ENCODE data around the gene RND1. TPM values are rescaled to one million over a fixed set of nuclear protein-coding genes. Genes with fewer than 3 reads are reported as not detected.
A peak's percentile ranks its signal among the peaks of the same experiment; 100 is the strongest.

Gene RND1
- total RNA-seq, 1 donor from 2014 or later: 2.4 TPM

- Mint-ChIP-seq H3K36me3 (ENCODE audit: low read depth, unreplicated experiment) (no peaks in the 10 kb centered on the region), H3K4me3 (ENCODE audit: unreplicated experiment) (peak overlapping the region; percentile 95), H3K27me3 (ENCODE audit: low read depth, unreplicated experiment) (peaks cover 5% of the 10 kb centered on the region), H3K27ac (ENCODE audit: unreplicated experiment) (peak overlapping the region; percentile 75), H3K9me3 (ENCODE audit: unreplicated experiment) (no peaks in the 10 kb centered on the region), H3K4me1 (ENCODE audit: low read depth, unreplicated experiment) (peaks cover 30% of the 10 kb centered on the region)
- no peak for FAIRE-seq
- H3K9ac ChIP-seq (ENCODE audit: low read length): peak overlapping the region; percentile 91
- TF ChIP-seq EZH2 (IDR thresholded peaks at IDR 0.05; ENCODE audit: insufficient read depth, low read length): no peak
- peak; percentile 71 for TF ChIP-seq CTCF (IDR thresholded peaks at IDR 0.05; ENCODE audit: insufficient read depth, low read depth, low read length)
- no peaks in the 10 kb centered on the region for H3K36me3 ChIP-seq (ENCODE audit: insufficient read depth, low read length)
- peaks cover 45% of the 10 kb centered on the region for H3K4me1 ChIP-seq (ENCODE audit: insufficient read depth, low read length)
- H3K4me2 ChIP-seq (ENCODE audit: low read length): peak overlapping the region; percentile 100
- H2AFZ ChIP-seq (ENCODE audit: low read depth, low read length): peak overlapping the region; percentile 96
- no peaks in the 10 kb centered on the region for H3K27me3 ChIP-seq (ENCODE audit: insufficient read depth, low read length)
- peak; percentile 38 for DNase-seq (ENCODE audit: low read depth)
- H3K79me2 ChIP-seq (ENCODE audit: insufficient read depth, low read length): peaks cover 26% of the 10 kb centered on the region
- peaks cover 12% of the 10 kb centered on the region for H4K20me1 ChIP-seq (ENCODE audit: insufficient read depth, low read length)
- H3K9me3 ChIP-seq (ENCODE audit: insufficient read depth, low read depth, low read length): no peaks in the 10 kb centered on the region
- peak overlapping the region; percentile 83 for H3K4me3 ChIP-seq (ENCODE audit: insufficient read depth, low read depth, low read length)
- peak overlapping the region; percentile 48 for H3K27ac ChIP-seq (ENCODE audit: low read depth, low read length)
These were observed 51.2 kb downstream of the RND1 start for GRCh38 chr12:48814262-48815125.

GRCh38 chr12:48813465-48814261 lies 52.0 kb downstream of the RND1 start:
- Mint-ChIP-seq H3K9me3 (ENCODE audit: unreplicated experiment) (no peaks in the 10 kb centered on the region), H3K4me1 (ENCODE audit: low read depth, unreplicated experiment) (peaks cover 27% of the 10 kb centered on the region), H3K27ac (ENCODE audit: unreplicated experiment) (peak overlapping the region; percentile 75), H3K36me3 (ENCODE audit: low read depth, unreplicated experiment) (no peaks in the 10 kb centered on the region), H3K27me3 (ENCODE audit: low read depth, unreplicated experiment) (peaks cover 5% of the 10 kb centered on the region), H3K4me3 (ENCODE audit: unreplicated experiment) (peak overlapping the region; percentile 95)
- Histone ChIP-seq H4K20me1 (ENCODE audit: insufficient read depth, low read length) (peaks cover 9% of the 10 kb centered on the region), H3K9ac (ENCODE audit: low read length) (peak overlapping the region; percentile 91), H3K36me3 (ENCODE audit: insufficient read depth, low read length) (no peaks in the 10 kb centered on the region), H3K27me3 (ENCODE audit: insufficient read depth, low read length) (no peaks in the 10 kb centered on the region), H2AFZ (ENCODE audit: low read depth, low read length) (peak overlapping the region; percentile 96), H3K4me1 (ENCODE audit: insufficient read depth, low read length) (peaks cover 45% of the 10 kb centered on the region), H3K9me3 (ENCODE audit: insufficient read depth, low read depth, low read length) (no peaks in the 10 kb centered on the region), H3K79me2 (ENCODE audit: insufficient read depth, low read length) (peaks cover 21% of the 10 kb centered on the region), H3K4me2 (ENCODE audit: low read length) (peak overlapping the region; percentile 100), H3K27ac (ENCODE audit: low read depth, low read length) (peak overlapping the region; percentile 48), H3K4me3 (ENCODE audit: insufficient read depth, low read depth, low read length) (peak overlapping the region; percentile 83)
- FAIRE-seq: no peak
- no peak for TF ChIP-seq CTCF (IDR thresholded peaks at IDR 0.05; ENCODE audit: insufficient read depth, low read depth, low read length)
- no peak for TF ChIP-seq EZH2 (IDR thresholded peaks at IDR 0.05; ENCODE audit: insufficient read depth, low read length)
- peak; percentile 53 for DNase-seq (ENCODE audit: low read depth)

Data from astrocyte (in vitro differentiated cells and primary cell).